Endothelial cell of umbilical vein (primary cell): ENCODE results near the gene HMG20A. TPM values are rescaled to one million over a fixed set of nuclear protein-coding genes. Genes with fewer than 3 reads are reported as not detected.

Experiments
- BruUV-seq: library from RNA; stranded (reverse); fragments of 400-500 nt; replicated peaks from 2 replicates; lab custom pipeline; 2021; lab: Mats Ljungman, UMichigan
- CTCF ChIA-PET: fragments of 300-600, 350-600 bp; sonication (Branson Sonifier 250); formaldehyde crosslinking; loops from one replicate; lab custom pipeline; 2021; ENCODE audit warnings: antibody characterized with exemption, inconsistent platforms; lab: Charles Lee
- POLR2A ChIA-PET: fragments of 300-600, 350-600 bp; sonication (Branson Sonifier 250); formaldehyde crosslinking; loops from one replicate; lab custom pipeline; 2021; ENCODE audit warnings: antibody characterized with exemption, inconsistent platforms; lab: Charles Lee
- DNase-seq: peaks from one replicate; pipeline ENCODE4 v3.0.0-alpha.2; 2011; ENCODE audit warnings: low read depth, low spot score
- FAIRE-seq: peaks from 2 replicates; lab custom pipeline; 2011; peaks lifted over from hg19 to GRCh38; lab: Jason Lieb, UNC
- H2AFZ ChIP-seq: 2 replicates; pipeline ENCODE4 v1.6.0; 2012; ENCODE audit warnings: low read depth, low read length, control low read depth, inconsistent platforms
- H3K27ac ChIP-seq: 2 replicates; pipeline ENCODE4 v1.5.1; 2011; ENCODE audit warnings: low read depth, mild to moderate bottlenecking, control low read depth, low read length, moderate library complexity; ENCODE audit not compliant: insufficient read depth
- H3K27me3 ChIP-seq, 2 experiments: 2 replicates each; pipeline versions ENCODE4 v1.6.0 to v1.6.1; 2011; ENCODE audit warnings: low read length in 2 of 2, mixed read lengths in 1 of 2; ENCODE audit not compliant: control insufficient read depth in 2 of 2, insufficient read depth in 2 of 2
- H3K36me3 ChIP-seq, 2 experiments: 2 replicates in 1 of 2; 3 replicates in 1 of 2; pipeline ENCODE4 v1.5.1; 2011; ENCODE audit warnings: low read length in 2 of 2, mild to moderate bottlenecking in 1 of 2, moderate library complexity in 1 of 2; ENCODE audit not compliant: control insufficient read depth in 2 of 2, insufficient read depth in 2 of 2; ENCODE audit errors: extremely low read depth in 1 of 2
- H3K4me1 ChIP-seq: 3 replicates; pipeline ENCODE4 v1.5.1; 2011; ENCODE audit warnings: mild to moderate bottlenecking, low read length; ENCODE audit not compliant: control insufficient read depth, insufficient read depth; ENCODE audit errors: extremely low read depth
- H3K4me2 ChIP-seq: 2 replicates; pipeline ENCODE4 v1.6.1; 2011; ENCODE audit warnings: low read length, control low read depth, mixed read lengths; ENCODE audit not compliant: insufficient read depth
- H3K4me3 ChIP-seq, 3 experiments: fragments of 200-600 bp in 1 of 3; sonication (generic), shearing (Covaris generic) in 1 of 3; replicated peaks in 1 of 3; 2 replicates each; pipeline ENCODE4 v1.5.1; 2011 to 2016; ENCODE audit warnings: control low read depth in 3 of 3, low read length in 3 of 3, mild to moderate bottlenecking in 2 of 3, inconsistent platforms in 1 of 3, low read depth in 1 of 3, moderate library complexity in 1 of 3; ENCODE audit not compliant: insufficient read depth in 1 of 3
- H3K79me2 ChIP-seq: 2 replicates; pipeline ENCODE4 v1.6.0; 2012; ENCODE audit warnings: low read length, inconsistent platforms; ENCODE audit not compliant: control insufficient read depth, insufficient read depth
- H3K9ac ChIP-seq: replicated peaks from 2 replicates; pipeline ENCODE3; 2011; ENCODE audit warnings: low read length, control low read depth; ENCODE audit not compliant: insufficient read depth; ENCODE audit errors: extremely low read depth
- H3K9me1 ChIP-seq: replicated peaks from 3 replicates; pipeline ENCODE4 v1.6.0; 2011; ENCODE audit warnings: mild to moderate bottlenecking, low read length; ENCODE audit not compliant: control insufficient read depth, insufficient read depth; ENCODE audit errors: extremely low read depth
- H3K9me3 ChIP-seq: replicated peaks from 2 replicates; pipeline ENCODE4 v1.5.1; 2012; ENCODE audit warnings: low read length, inconsistent platforms; ENCODE audit not compliant: control insufficient read depth, insufficient read depth
- H4K20me1 ChIP-seq: replicated peaks from 2 replicates; pipeline ENCODE3; 2011; ENCODE audit warnings: mild to moderate bottlenecking, low read length; ENCODE audit not compliant: control insufficient read depth, insufficient read depth; ENCODE audit errors: extremely low read depth
- CTCF ChIP-seq, 2 donors: IDR thresholded peaks; 1 replicate in 1 of 2; 2 replicates in 1 of 2; pipeline ENCODE4 v1.5.1; 2011; ENCODE audit warnings: low read length in 2 of 2, mild to moderate bottlenecking in 2 of 2, moderate library complexity in 2 of 2, control low read depth in 1 of 2, inconsistent platforms in 1 of 2, low read depth in 1 of 2; ENCODE audit not compliant: insufficient read depth in 1 of 2; ENCODE audit errors: extremely low read depth in 1 of 2
- EZH2 ChIP-seq: IDR thresholded peaks from 2 replicates; pipeline ENCODE4 v1.6.1; 2012; ENCODE audit warnings: borderline replicate concordance, low read depth, mild to moderate bottlenecking, moderate library complexity, low read length, inconsistent platforms; ENCODE audit not compliant: severe bottlenecking
- FOS ChIP-seq: IDR thresholded peaks from 2 replicates; pipeline ENCODE4 v1.6.1; 2011; ENCODE audit warnings: mild to moderate bottlenecking, low read length, moderate library complexity, borderline replicate concordance; ENCODE audit not compliant: insufficient read depth
- GATA2 ChIP-seq: IDR thresholded peaks from 2 replicates; pipeline ENCODE4 v1.7.0; 2011; ENCODE audit warnings: low read depth, mild to moderate bottlenecking, moderate library complexity, mixed read lengths, low read length; ENCODE audit not compliant: insufficient read length, insufficient read depth
- JUN ChIP-seq: IDR thresholded peaks from 2 replicates; pipeline ENCODE4 v1.6.1; 2011; ENCODE audit warnings: borderline replicate concordance, low read depth; ENCODE audit not compliant: insufficient read length, insufficient read depth
- MYC ChIP-seq: IDR thresholded peaks from one replicate; pipeline ENCODE4 v1.6.1; 2011; ENCODE audit warnings: mild to moderate bottlenecking, low read depth, low read length
- POLR2A ChIP-seq: IDR thresholded peaks from 2 replicates; pipeline ENCODE4 v1.6.1; 2012; ENCODE audit warnings: low read depth, mild to moderate bottlenecking, control low read depth, low read length
- POLR2AphosphoS5 ChIP-seq: IDR thresholded peaks from 2 replicates; pipeline ENCODE4 v1.6.1; 2012; ENCODE audit warnings: low read depth, mild to moderate bottlenecking, control low read depth, low read length, moderate library complexity; ENCODE audit not compliant: insufficient read depth
- dilution Hi-C: fragments of 300-500 bp; cut with MboI; formaldehyde crosslinking; loops from one replicate; pipeline ENCODE4 v1.15.0; 2019; ENCODE audit warnings: low sequenced_read_pairs; ENCODE audit not compliant: extremely low pct_ligation_motif_present
- intact Hi-C: fragments of 100-400 bp; cut with micrococcal nuclease; formaldehyde crosslinking; loops from one replicate; pipeline ENCODE4 v1.10.0; 2022
- polyA plus RNA-seq, 4 experiments: library from polyadenylated mRNA; depleted of rRNA in 3 of 4; stranded (reverse) in 3 of 4; unstranded in 1 of 4; fragments of >200 nt; gene quantifications; 2 replicates each; pipeline versions ENCODE4 v1.2.1 to v1.2.3, GENCODE V29; 2011 to 2012; ENCODE audit warnings: missing spikeins in 1 of 4
- total RNA-seq: library from RNA; stranded (reverse); gene quantifications from 2 replicates; pipeline ENCODE4 v1.2.3, GENCODE V29; 2021
- TF ChIP-seq, protein P1 (sequence below): IDR thresholded peaks from 2 replicates; pipeline ENCODE4 v1.6.1; 2011; ENCODE audit not compliant: insufficient read depth, insufficient read length

HMG20A gene
- total and polyA plus RNA-seq, 2 donors (not counting 3 experiments of a cell fraction or from before 2014, with no cell fraction given), result 35.8 to 44.0 TPM

DNA sequence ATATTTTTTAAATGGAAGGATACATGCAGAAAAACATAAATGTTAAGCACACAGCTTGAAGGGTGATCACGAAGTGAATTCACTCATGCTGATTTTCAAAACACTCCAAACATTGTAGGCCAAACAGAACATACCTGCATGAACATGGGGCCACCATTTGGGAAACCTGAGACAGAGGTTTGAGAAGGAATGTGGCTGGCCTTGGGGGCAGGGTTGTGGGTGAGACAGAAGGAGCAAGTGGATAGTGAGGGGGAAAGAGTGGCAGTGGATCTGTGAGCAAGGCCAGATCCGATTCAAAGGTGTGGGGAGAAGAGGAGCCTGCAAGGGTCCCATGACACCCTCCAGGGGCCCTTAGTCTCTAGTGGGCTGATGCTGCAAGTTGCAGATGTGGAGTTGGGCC lies 94.9 kb downstream of the HMG20A start:
- Histone ChIP-seq H3K4me2 (no peak overlapping the region), H3K36me3 (no peaks in the 10 kb centered on the region), H3K79me2 (no peaks in the 10 kb centered on the region), H3K27me3 (peaks cover 0 to 3% of the 10 kb centered on the region in 2 experiments), H3K27ac (no peak overlapping the region), H4K20me1 (no peaks in the 10 kb centered on the region), H3K9me3 (no peaks in the 10 kb centered on the region), H3K9ac (no peak overlapping the region), H3K4me1 (no peaks in the 10 kb centered on the region), H3K4me3 (no peak overlapping the region), H2AFZ (no peak overlapping the region), H3K9me1 (no peaks in the 10 kb centered on the region)
- POLR2A ChIA-PET, result no interaction called here
- dilution Hi-C loops (no loop called here), intact Hi-C loops (no loop called here)
- DNase-seq (no peak), FAIRE-seq (no peak)
- no peak for TF ChIP-seq POLR2A
- TF ChIP-seq MYC, result no peak
- no peak for TF ChIP-seq EZH2
- TF ChIP-seq CTCF (IDR thresholded peaks at IDR 0.05; ENCODE audit: extremely low read depth in 1 of 2, insufficient read depth in 1 of 2, low read depth in 1 of 2, low read length in 2 of 2), result no peak
- no peak for TF ChIP-seq FOS
- TF ChIP-seq POLR2AphosphoS5, result no peak
- no peak for TF ChIP-seq JUN
- TF ChIP-seq GATA2, result no peak
- TF ChIP-seq, protein P1, sequence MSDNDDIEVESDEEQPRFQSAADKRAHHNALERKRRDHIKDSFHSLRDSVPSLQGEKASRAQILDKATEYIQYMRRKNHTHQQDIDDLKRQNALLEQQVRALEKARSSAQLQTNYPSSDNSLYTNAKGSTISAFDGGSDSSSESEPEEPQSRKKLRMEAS, result no peak
- BruUV-seq, result no TSS peak
- CTCF ChIA-PET, result no interaction called here
